ENCODE results near the gene ITPR1. TPM values are rescaled to one million over a fixed set of nuclear protein-coding genes. Genes with fewer than 3 reads are reported as not detected.
"Not testable (repeated sequence)": the region's sequence is repeated elsewhere in the genome, so short reads cannot be mapped to it uniquely, and the experiment has no call there.

ITPR1 gene
- total RNA-seq, 2 experiments from 2014 or later: 84.4 to 104 TPM

GRCh38 chr3:4588466-4588865 lies 95.3 kb downstream of the ITPR1 start:
- no peak for TF ChIP-seq EZH2phosphoT487 (IDR thresholded peaks at IDR 0.05; ENCODE audit: borderline replicate concordance, low read depth, low read length)
- TF ChIP-seq CTCF (conservative IDR thresholded peaks at IDR 0.05; ENCODE audit: low read length): no peak
- no peak overlapping the region for H3K4me3 ChIP-seq (ENCODE audit: low read depth, low read length, poor library complexity, severe bottlenecking)
- no peaks in the 10 kb centered on the region for H3K9me2 ChIP-seq (ENCODE audit: insufficient read depth, low read length)
- ChIA-PET CTCF (ENCODE audit: unreplicated experiment) (no interaction called here), POLR2A (interaction anchor here (0.6 to 1.5 kb wide), 3 partner anchors 26 to 534 kb away, joined by 3 read pairs; no protein-coding TSS in a partner anchor)
- no peaks in the 10 kb centered on the region for H3K36me3 ChIP-seq (ENCODE audit: insufficient read depth, low read length)
- H3K27ac ChIP-seq (ENCODE audit: low read depth, low read length, poor library complexity, severe bottlenecking): no peak overlapping the region
- H3K9me3 ChIP-seq (ENCODE audit: low read length): no peaks in the 10 kb centered on the region
- no peak overlapping the region for H2AFZ ChIP-seq (ENCODE audit: low read length)
- H3K4me1 ChIP-seq (ENCODE audit: insufficient read depth, low read length, poor library complexity, severe bottlenecking): no peaks in the 10 kb centered on the region
- peaks cover 5% of the 10 kb centered on the region; the same call in 1 of the 2 replicates for H4K20me1 ChIP-seq (ENCODE audit: insufficient read depth, low read length)
- intact Hi-C loops (cut with micrococcal nuclease; ENCODE audit: unreplicated experiment): no loop called here
- no peaks in the 10 kb centered on the region for H3K79me2 ChIP-seq (ENCODE audit: insufficient read depth, low read depth, low read length)
- no peak overlapping the region for H3K4me2 ChIP-seq (ENCODE audit: low read length)
- BruUV-seq (replicated peaks): no TSS peak
- DNase-seq (ENCODE audit: low spot score): no peak

- Histone ChIP-seq H3K4me3 (ENCODE audit: low read depth, low read length, poor library complexity, severe bottlenecking) (no peak overlapping the region), H3K27ac (ENCODE audit: low read depth, low read length, poor library complexity, severe bottlenecking) (no peak overlapping the region), H4K20me1 (ENCODE audit: insufficient read depth, low read length) (no peaks in the 10 kb centered on the region), H3K36me3 (ENCODE audit: insufficient read depth, low read length) (no peaks in the 10 kb centered on the region), H3K4me2 (ENCODE audit: low read length) (no peak overlapping the region), H3K4me1 (ENCODE audit: insufficient read depth, low read length, poor library complexity, severe bottlenecking) (no peaks in the 10 kb centered on the region), H2AFZ (ENCODE audit: low read length) (no peak overlapping the region), H3K9me3 (ENCODE audit: low read length) (no peaks in the 10 kb centered on the region), H3K9me2 (ENCODE audit: insufficient read depth, low read length) (no peaks in the 10 kb centered on the region), H3K79me2 (ENCODE audit: insufficient read depth, low read depth, low read length) (no peaks in the 10 kb centered on the region)
- POLR2A ChIA-PET: no interaction called here
- CTCF ChIA-PET (ENCODE audit: unreplicated experiment): no interaction called here
- no peak for TF ChIP-seq EZH2phosphoT487 (IDR thresholded peaks at IDR 0.05; ENCODE audit: borderline replicate concordance, low read depth, low read length)
- no peak for TF ChIP-seq CTCF (conservative IDR thresholded peaks at IDR 0.05; ENCODE audit: low read length)
- intact Hi-C loops (cut with micrococcal nuclease; ENCODE audit: unreplicated experiment): no loop called here
- no peak for DNase-seq (ENCODE audit: low spot score)
- no TSS peak for BruUV-seq (replicated peaks)
Observed at GRCh38 chr3:4589475-4590097, 96.4 kb downstream of the ITPR1 start.

GRCh38 chr3:4590849-4591248 lies 97.7 kb downstream of the ITPR1 start:
- H2AFZ ChIP-seq (ENCODE audit: low read length); H3K36me3 ChIP-seq (ENCODE audit: insufficient read depth, low read length); H4K20me1 ChIP-seq (ENCODE audit: insufficient read depth, low read length); H3K4me3 ChIP-seq (ENCODE audit: low read depth, low read length, poor library complexity, severe bottlenecking); H3K4me1 ChIP-seq (ENCODE audit: insufficient read depth, low read length, poor library complexity, severe bottlenecking); DNase-seq (ENCODE audit: low spot score); H3K9me3 ChIP-seq (ENCODE audit: low read length); CTCF ChIA-PET (ENCODE audit: unreplicated experiment); H3K79me2 ChIP-seq (ENCODE audit: insufficient read depth, low read depth, low read length); H3K4me2 ChIP-seq (ENCODE audit: low read length); H3K9me2 ChIP-seq (ENCODE audit: insufficient read depth, low read length); H3K27ac ChIP-seq (ENCODE audit: low read depth, low read length, poor library complexity, severe bottlenecking); BruUV-seq (replicated peaks); intact Hi-C loops (cut with micrococcal nuclease; ENCODE audit: unreplicated experiment): not testable (repeated sequence)
- POLR2A ChIA-PET: interaction anchor here (0.6 kb wide), 1 partner anchor 20 kb away, joined by 3 read pairs; no protein-coding TSS in a partner anchor
